ENCODE data around the gene PCDHGC3.
A peak's percentile ranks its signal among the peaks of the same experiment; 100 is the strongest.

The PCDHGC3 gene

DNA sequence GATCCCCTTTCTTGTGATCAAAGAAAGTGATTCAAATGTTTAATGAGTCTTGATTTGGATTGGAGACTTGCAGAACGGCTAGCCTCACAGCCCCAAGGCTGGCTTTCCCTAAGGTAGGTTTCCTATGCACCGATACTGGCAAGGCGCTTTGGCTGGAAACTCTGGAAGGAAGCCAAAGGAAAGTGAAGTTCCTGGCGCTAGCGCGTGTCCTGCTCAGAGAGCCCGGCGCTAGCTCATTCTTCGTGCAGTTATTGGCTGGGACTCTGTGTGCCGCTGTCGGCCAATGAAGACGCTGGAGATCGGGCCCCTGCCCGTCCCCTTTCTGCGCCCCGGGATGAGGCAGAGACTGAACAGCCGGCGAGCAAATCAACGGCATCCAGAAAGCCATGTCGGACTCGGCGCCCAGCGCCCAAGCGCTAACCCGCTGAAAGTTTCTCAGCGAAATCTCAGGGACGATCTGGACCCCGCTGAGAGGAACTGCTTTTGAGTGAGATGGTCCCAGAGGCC lies at the start of gene PCDHGC3:
TSS of gene PCDHGC3 (plus strand) at position 342 of the 507 bp plus-strand sequence. CDS start at position 493, 151 bp downstream.
- H3K4me2 ChIP-seq (ENCODE audit: insufficient read depth, low read length) = peak within 1 kb of the TSS; percentile 69
- ATAC-seq (ENCODE audit: insufficient read depth, low read depth) (peak; percentile 98), DNase-seq (peak; percentile 68)
- no peak within 1 kb of the TSS for H3K27ac ChIP-seq (ENCODE audit: low read length)
- TF ChIP-seq, protein P1, sequence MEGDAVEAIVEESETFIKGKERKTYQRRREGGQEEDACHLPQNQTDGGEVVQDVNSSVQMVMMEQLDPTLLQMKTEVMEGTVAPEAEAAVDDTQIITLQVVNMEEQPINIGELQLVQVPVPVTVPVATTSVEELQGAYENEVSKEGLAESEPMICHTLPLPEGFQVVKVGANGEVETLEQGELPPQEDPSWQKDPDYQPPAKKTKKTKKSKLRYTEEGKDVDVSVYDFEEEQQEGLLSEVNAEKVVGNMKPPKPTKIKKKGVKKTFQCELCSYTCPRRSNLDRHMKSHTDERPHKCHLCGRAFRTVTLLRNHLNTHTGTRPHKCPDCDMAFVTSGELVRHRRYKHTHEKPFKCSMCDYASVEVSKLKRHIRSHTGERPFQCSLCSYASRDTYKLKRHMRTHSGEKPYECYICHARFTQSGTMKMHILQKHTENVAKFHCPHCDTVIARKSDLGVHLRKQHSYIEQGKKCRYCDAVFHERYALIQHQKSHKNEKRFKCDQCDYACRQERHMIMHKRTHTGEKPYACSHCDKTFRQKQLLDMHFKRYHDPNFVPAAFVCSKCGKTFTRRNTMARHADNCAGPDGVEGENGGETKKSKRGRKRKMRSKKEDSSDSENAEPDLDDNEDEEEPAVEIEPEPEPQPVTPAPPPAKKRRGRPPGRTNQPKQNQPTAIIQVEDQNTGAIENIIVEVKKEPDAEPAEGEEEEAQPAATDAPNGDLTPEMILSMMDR (IDR thresholded peaks at IDR 0.05; ENCODE audit: borderline replicate concordance, extremely low read depth, low read length, poor library complexity, severe bottlenecking) = peak; percentile 51
- no peak for TF ChIP-seq EZH2 (IDR thresholded peaks at IDR 0.05; ENCODE audit: borderline replicate concordance, low read depth, low read length, severe bottlenecking)
- peak within 1 kb of the TSS; percentile 62 for H2AFZ ChIP-seq (ENCODE audit: low read depth, low read length)
- H3K36me3 ChIP-seq (ENCODE audit: insufficient read depth, low read length) = no peaks in the 10 kb centered on the region
- H3K9ac ChIP-seq (ENCODE audit: low read depth, low read length) = peak within 1 kb of the TSS; percentile 47
- H3K4me3 ChIP-seq (ENCODE audit: low read depth in 1 of 2, low read length in 2 of 2) = peak within 1 kb of the TSS; percentile 12 to 61; a peak in 3 of 4 replicates
- H3K4me1 ChIP-seq (ENCODE audit: insufficient read depth, low read length) = peaks cover 17% of the 10 kb centered on the region; the same call in 1 of the 2 replicates
- H3K79me2 ChIP-seq (ENCODE audit: insufficient read depth, low read length) = no peaks in the 10 kb centered on the region
- peaks cover 15% of the 10 kb centered on the region for H3K27me3 ChIP-seq (ENCODE audit: insufficient read depth, low read length, poor library complexity)
- H4K20me1 ChIP-seq (ENCODE audit: insufficient read depth, low read length) = no peaks in the 10 kb centered on the region
- H3K9me3 ChIP-seq (ENCODE audit: insufficient read depth, low read length, severe bottlenecking) = no peaks in the 10 kb centered on the region

DNA sequence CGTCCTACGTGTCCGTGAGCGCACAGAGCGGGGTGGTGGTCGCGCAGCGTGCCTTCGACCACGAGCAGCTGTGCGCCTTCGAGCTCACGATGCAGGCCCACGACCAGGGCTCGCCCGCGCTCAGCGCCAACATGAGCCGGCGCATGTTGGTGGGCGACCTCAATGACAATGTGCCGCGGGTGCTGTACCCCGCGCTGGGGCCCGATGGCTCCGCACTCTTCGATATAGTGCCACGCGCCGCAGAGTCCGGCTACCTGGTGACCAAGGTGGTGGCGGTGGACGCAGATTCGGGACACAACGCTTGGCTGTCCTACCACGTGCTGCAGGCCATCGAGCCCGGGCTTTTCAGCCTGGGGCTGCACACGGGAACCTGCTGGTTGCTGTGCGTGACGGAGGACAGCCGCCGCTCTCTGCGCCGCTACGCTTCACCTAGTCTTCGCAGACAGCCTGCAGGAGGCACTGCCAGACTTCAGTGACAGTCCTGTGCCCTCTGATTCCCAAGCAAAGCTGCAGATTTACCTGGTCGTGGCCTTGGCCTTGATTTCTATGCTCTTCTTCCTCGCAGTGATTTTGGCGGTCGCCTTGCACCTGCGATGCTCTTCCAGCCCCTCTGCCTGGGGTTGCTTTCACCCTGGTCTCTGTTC lies 47.9 kb upstream of the PCDHGC3 start:
- H3K36me3 ChIP-seq (ENCODE audit: insufficient read depth, low read length) = no peaks in the 10 kb centered on the region
- no peaks in the 10 kb centered on the region for H3K9me3 ChIP-seq (ENCODE audit: insufficient read depth, low read length, severe bottlenecking)
- TF ChIP-seq, protein P1 (IDR thresholded peaks at IDR 0.05; ENCODE audit: borderline replicate concordance, extremely low read depth, low read length, poor library complexity, severe bottlenecking) = no peak
- no peaks in the 10 kb centered on the region for H3K79me2 ChIP-seq (ENCODE audit: insufficient read depth, low read length)
- H3K27me3 ChIP-seq (ENCODE audit: insufficient read depth, low read length, poor library complexity) = peaks cover 6% of the 10 kb centered on the region
- no peak overlapping the region for H2AFZ ChIP-seq (ENCODE audit: low read depth, low read length)
- H3K27ac ChIP-seq (ENCODE audit: low read length) = no peak overlapping the region
- no peak for ATAC-seq (ENCODE audit: insufficient read depth, low read depth)
- no peak for DNase-seq
- H3K4me2 ChIP-seq (ENCODE audit: insufficient read depth, low read length) = no peak overlapping the region
- no peaks in the 10 kb centered on the region for H3K4me1 ChIP-seq (ENCODE audit: insufficient read depth, low read length)
- no peak overlapping the region for H3K4me3 ChIP-seq (ENCODE audit: low read depth in 1 of 2, low read length in 2 of 2)
- no peak overlapping the region for H3K9ac ChIP-seq (ENCODE audit: low read depth, low read length)
- no peaks in the 10 kb centered on the region for H4K20me1 ChIP-seq (ENCODE audit: insufficient read depth, low read length)

DNA sequence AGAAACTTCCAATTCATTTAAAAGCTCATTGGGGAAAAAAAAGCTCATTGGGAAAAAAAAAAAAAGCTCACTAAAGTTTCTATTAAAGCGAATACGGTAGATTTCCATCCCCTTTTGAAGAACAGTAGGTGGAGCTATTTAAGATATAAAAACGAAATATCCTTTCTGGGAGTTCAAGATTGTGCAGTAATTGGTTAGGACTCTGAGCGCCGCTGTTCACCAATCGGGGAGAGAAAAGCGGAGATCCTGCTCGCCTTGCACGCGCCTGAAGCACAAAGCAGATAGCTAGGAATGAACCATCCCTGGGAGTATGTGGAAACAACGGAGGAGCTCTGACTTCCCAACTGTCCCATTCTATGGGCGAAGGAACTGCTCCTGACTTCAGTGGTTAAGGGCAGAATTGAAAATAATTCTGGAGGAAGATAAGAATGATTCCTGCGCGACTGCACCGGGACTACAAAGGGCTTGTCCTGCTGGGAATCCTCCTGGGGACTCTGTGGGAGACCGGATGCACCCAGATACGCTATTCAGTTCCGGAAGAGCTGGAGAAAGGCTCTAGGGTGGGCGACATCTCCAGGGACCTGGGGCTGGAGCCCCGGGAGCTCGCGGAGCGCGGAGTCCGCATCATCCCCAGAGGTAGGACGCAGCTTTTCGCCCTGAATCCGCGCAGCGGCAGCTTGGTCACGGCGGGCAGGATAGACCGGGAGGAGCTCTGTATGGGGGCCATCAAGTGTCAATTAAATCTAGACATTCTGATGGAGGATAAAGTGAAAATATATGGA lies 45.2 kb upstream of the PCDHGC3 start, which contains the start of gene PCDHGA12:
TSS of gene PCDHGA12 (plus strand) at position 176 of the 782 bp plus-strand sequence. CDS start at position 429, 253 bp downstream.
- H3K79me2 ChIP-seq (ENCODE audit: insufficient read depth, low read length) = no peaks in the 10 kb centered on the region
- H3K9ac ChIP-seq (ENCODE audit: low read depth, low read length) = no peak within 1 kb of the TSS
- H3K27me3 ChIP-seq (ENCODE audit: insufficient read depth, low read length, poor library complexity) = peaks cover 1% of the 10 kb centered on the region
- no peak for DNase-seq
- no peaks in the 10 kb centered on the region for H4K20me1 ChIP-seq (ENCODE audit: insufficient read depth, low read length)
- H3K9me3 ChIP-seq (ENCODE audit: insufficient read depth, low read length, severe bottlenecking) = no peaks in the 10 kb centered on the region
- H3K4me2 ChIP-seq (ENCODE audit: insufficient read depth, low read length) = no peak within 1 kb of the TSS
- H2AFZ ChIP-seq (ENCODE audit: low read depth, low read length) = no peak within 1 kb of the TSS
- H3K27ac ChIP-seq (ENCODE audit: low read length) = no peak within 1 kb of the TSS
- no peaks in the 10 kb centered on the region for H3K36me3 ChIP-seq (ENCODE audit: insufficient read depth, low read length)
- H3K4me3 ChIP-seq (ENCODE audit: low read depth in 1 of 2, low read length in 2 of 2) = no peak within 1 kb of the TSS
- H3K4me1 ChIP-seq (ENCODE audit: insufficient read depth, low read length) = no peaks in the 10 kb centered on the region
- TF ChIP-seq, protein P1 (IDR thresholded peaks at IDR 0.05; ENCODE audit: borderline replicate concordance, extremely low read depth, low read length, poor library complexity, severe bottlenecking) = no peak
- no peak for TF ChIP-seq EZH2 (IDR thresholded peaks at IDR 0.05; ENCODE audit: borderline replicate concordance, low read depth, low read length, severe bottlenecking)
- ATAC-seq (ENCODE audit: insufficient read depth, low read depth) = no peak

Data from DND-41 (cell line).